Measurements from ENCODE around the gene RASA2. TPM values are rescaled to one million over a fixed set of nuclear protein-coding genes. Genes with fewer than 3 reads are reported as not detected.

The RASA2 gene
- total RNA-seq, 6 experiments from 2014 or later, result 12.6 to 17.7 (median 14.5) TPM

DNA sequence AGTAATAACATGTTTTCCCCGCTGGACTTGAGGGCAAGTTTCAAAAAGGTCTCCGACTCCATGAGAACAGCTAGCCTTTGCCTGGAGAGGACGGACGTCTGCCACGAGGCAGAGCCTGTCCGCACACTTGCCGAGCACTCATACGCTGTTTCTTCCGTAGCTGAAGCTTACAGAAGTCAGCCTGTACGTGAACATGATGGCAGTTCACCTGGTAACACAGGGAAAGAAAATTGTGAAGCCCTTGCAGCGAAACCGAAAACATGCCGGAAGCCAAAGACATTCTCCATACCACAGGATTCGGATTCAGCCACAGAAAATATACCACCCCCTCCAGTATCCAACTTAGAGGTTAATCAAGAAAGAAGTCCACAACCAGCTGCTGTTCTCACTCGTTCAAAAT is 43.9 kb upstream of the RASA2 start:
- DNase-seq, result no peak
- peaks cover 86% of the 10 kb centered on the region for H3K4me1 Mint-ChIP-seq (ENCODE audit: low read depth)
- no peak overlapping the region for H3K4me3 Mint-ChIP-seq
- H3K27ac Mint-ChIP-seq, result 0 out of 2 replicates have a peak overlapping the region, but pooled peaks have one; percentile 9
- peaks cover 3% of the 10 kb centered on the region for H3K27me3 Mint-ChIP-seq (ENCODE audit: insufficient read depth)
- H3K36me3 Mint-ChIP-seq (ENCODE audit: low read depth), result peaks cover 78% of the 10 kb centered on the region
- H3K9me3 Mint-ChIP-seq, result no peaks in the 10 kb centered on the region
- no peak for TF ChIP-seq CTCF (IDR thresholded peaks at IDR 0.05)

DNA sequence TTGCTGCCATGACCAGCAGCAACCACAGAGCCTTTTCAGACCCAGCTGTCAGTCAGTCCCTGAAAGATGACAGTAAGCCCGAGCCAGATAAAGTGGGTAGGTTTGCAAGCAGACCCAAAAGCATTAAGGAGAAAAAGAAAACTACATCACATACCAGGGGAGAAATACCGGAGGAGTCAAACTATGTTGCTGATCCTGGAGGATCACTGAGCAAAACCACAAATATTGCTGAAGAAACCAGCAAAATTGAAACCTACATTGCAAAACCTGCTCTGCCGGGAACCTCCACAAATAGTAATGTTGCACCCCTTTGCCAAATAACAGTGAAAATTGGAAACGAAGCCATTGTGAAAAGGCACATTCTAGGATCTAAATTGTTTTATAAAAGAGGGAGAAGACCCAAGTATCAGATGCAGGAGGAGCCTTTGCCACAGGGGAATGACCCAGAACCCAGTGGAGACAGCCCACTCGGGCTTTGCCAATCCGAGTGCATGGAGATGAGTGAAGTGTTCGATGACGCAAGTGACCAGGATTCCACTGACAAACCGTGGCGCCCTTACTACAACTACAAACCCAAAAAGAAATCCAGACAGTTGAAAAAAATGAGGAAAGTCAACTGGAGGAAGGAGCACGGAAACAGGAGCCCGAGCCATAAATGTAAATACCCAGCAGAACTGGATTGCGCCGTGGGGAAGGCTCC is 42.1 kb upstream of the RASA2 start:
- no peak for TF ChIP-seq CTCF (IDR thresholded peaks at IDR 0.05)
- Mint-ChIP-seq H3K27me3 (ENCODE audit: insufficient read depth) (peaks cover 3% of the 10 kb centered on the region; the same call in 1 of the 2 replicates), H3K27ac (peak overlapping the region; percentile 58), H3K4me1 (ENCODE audit: low read depth) (peaks cover 91% of the 10 kb centered on the region), H3K9me3 (no peaks in the 10 kb centered on the region), H3K36me3 (ENCODE audit: low read depth) (peaks cover 71% of the 10 kb centered on the region), H3K4me3 (peak overlapping the region; percentile 24)
- DNase-seq, result no peak

DNA sequence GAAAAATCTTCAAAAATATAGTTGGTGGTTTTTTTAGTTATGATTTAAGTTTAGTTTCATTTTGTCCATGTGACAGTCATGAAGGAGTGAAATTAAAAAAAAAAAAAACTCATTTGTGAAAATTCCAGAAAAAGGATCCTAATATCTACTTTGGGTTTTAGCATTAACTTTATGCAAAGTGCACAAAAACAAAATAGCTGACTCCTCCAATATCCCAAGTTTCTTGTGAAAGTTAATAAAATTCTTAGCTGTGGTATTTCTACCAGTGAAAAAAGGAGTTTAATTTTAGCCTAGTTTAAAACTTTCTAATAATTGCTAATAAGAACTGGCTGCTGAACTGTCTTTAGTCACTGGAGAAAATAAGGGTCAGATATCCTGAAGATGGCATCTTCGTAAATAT is 40.8 kb upstream of the RASA2 start:
- TF ChIP-seq CTCF (IDR thresholded peaks at IDR 0.05), result no peak
- DNase-seq, result no peak
- Mint-ChIP-seq H3K27ac (no peak overlapping the region), H3K36me3 (ENCODE audit: low read depth) (peaks cover 61% of the 10 kb centered on the region), H3K27me3 (ENCODE audit: insufficient read depth) (peaks cover 3% of the 10 kb centered on the region; the same call in 1 of the 2 replicates), H3K4me3 (no peak overlapping the region), H3K4me1 (ENCODE audit: low read depth) (peaks cover 82% of the 10 kb centered on the region), H3K9me3 (no peaks in the 10 kb centered on the region)

- no peak overlapping the region for H3K4me3 Mint-ChIP-seq
- no peak for TF ChIP-seq CTCF (IDR thresholded peaks at IDR 0.05)
- H3K36me3 Mint-ChIP-seq (ENCODE audit: low read depth), result peaks cover 54% of the 10 kb centered on the region
- H3K27me3 Mint-ChIP-seq (ENCODE audit: insufficient read depth), result peaks cover 3% of the 10 kb centered on the region; the same call in 1 of the 2 replicates
- no peak for DNase-seq
- no peaks in the 10 kb centered on the region for H3K9me3 Mint-ChIP-seq
- peak overlapping the region; percentile 8; the same call in 1 of the 2 replicates for H3K27ac Mint-ChIP-seq
- peaks cover 75% of the 10 kb centered on the region for H3K4me1 Mint-ChIP-seq (ENCODE audit: low read depth)
Observed at GRCh38 chr3:141446737-141447136, 40.1 kb upstream of the RASA2 start.

- H3K9me3 Mint-ChIP-seq, result no peaks in the 10 kb centered on the region
- peak overlapping the region; percentile 8 for H3K27ac Mint-ChIP-seq
- peaks cover 3% of the 10 kb centered on the region; the same call in 1 of the 2 replicates for H3K27me3 Mint-ChIP-seq (ENCODE audit: insufficient read depth)
- TF ChIP-seq CTCF (IDR thresholded peaks at IDR 0.05), result no peak
- peaks cover 47% of the 10 kb centered on the region for H3K36me3 Mint-ChIP-seq (ENCODE audit: low read depth)
- H3K4me1 Mint-ChIP-seq (ENCODE audit: low read depth), result peaks cover 68% of the 10 kb centered on the region
- H3K4me3 Mint-ChIP-seq, result no peak overlapping the region
- no peak for DNase-seq
Observed at GRCh38 chr3:141447383-141447782, 39.4 kb upstream of the RASA2 start.

Data from HFFc6 (cell line).